Lower lobe of right lung (tissue), 2 donors: Measurements from ENCODE around the gene DPH5. TPM values are rescaled to one million over a fixed set of nuclear protein-coding genes. Genes with fewer than 3 reads are reported as not detected.
"Not testable (repeated sequence)": the region's sequence is repeated elsewhere in the genome, so short reads cannot be mapped to it uniquely, and the experiment has no call there.

Source experiments
- ATAC-seq, 2 donors: fragments of 200-7000 bp; cut with Tn5 transposase; one replicate each; pipeline ENCODE4 v1.9.1; 2020 to 2022; ENCODE audit warnings: mild to moderate bottlenecking in 2 of 2, moderate library complexity in 2 of 2
- DNase-seq: peaks from one replicate; pipeline ENCODE4 v3.0.0-alpha.2; 2020
- H3K27ac ChIP-seq: fragments of 200-600 bp; one replicate; pipeline ENCODE4 v1.8.0; 2022
- H3K27me3 ChIP-seq: fragments of 200-600 bp; one replicate; pipeline ENCODE4 v1.8.0; 2022; ENCODE audit warnings: low read depth
- H3K36me3 ChIP-seq: fragments of 200-600 bp; one replicate; pipeline ENCODE4 v1.8.0; 2022; ENCODE audit warnings: mild to moderate bottlenecking
- H3K4me1 ChIP-seq: fragments of 200-600 bp; one replicate; pipeline ENCODE4 v1.8.0; 2022
- H3K4me3 ChIP-seq: fragments of 200-600 bp; one replicate; pipeline ENCODE4 v1.8.0; 2022; ENCODE audit warnings: mild to moderate bottlenecking
- H3K9me3 ChIP-seq: fragments of 200-600 bp; one replicate; pipeline ENCODE4 v1.8.0; 2022
- CTCF ChIP-seq: fragments of 200-600 bp; IDR thresholded peaks from one replicate; pipeline ENCODE4 v1.8.0; 2022; ENCODE audit warnings: antibody characterized with exemption, mild to moderate bottlenecking
- intact Hi-C: fragments of 100-400 bp; cut with DNase I; formaldehyde crosslinking; loops from one replicate; pipeline ENCODE4 v1.11.0; 2022
- total RNA-seq: library from RNA; stranded (reverse); fragmentation: NEBNext Ultra II Directional; extraction: Animal tissue kit (Norgen Biotek cat#: 25700); gene quantifications from one replicate; pipeline ENCODE4 v1.2.1, GENCODE V29; 2021
- donor health status: DM: no; HTN: yes; CAD: no; lungs with severe emphysema.

DPH5 gene
- total RNA-seq, 1 donor from 2014 or later, result 33.1 TPM

DNA sequence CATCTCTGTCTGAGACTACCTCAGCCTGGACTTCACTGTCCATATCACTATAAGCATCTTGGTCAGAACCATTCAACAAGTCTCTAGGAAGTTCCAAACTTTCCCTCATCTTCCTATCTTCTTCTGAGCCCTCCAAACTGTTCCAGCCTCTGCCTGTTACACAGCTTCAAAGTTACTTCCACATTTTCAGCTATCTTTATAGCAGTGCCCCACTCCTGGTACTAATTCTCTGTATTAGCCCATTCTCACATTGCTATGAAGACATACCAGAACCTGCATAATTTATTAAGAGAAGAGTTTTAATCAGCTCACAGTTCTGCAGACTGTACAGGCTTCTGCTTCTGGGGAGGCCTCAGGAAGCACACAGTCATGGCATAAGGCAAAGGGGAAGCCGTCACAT lies 15.7 kb upstream of the DPH5 start:
- intact Hi-C loops, result no loop called here
- Histone ChIP-seq H3K4me3 (no peak overlapping the region), H3K27me3 (no peaks in the 10 kb centered on the region), H3K4me1 (no peaks in the 10 kb centered on the region), H3K9me3 (peaks cover 6% of the 10 kb centered on the region), H3K27ac (no peak overlapping the region), H3K36me3 (no peaks in the 10 kb centered on the region)
- ATAC-seq (no peak), DNase-seq (no peak)
- TF ChIP-seq CTCF, result no peak

- H3K4me1 ChIP-seq, result no peaks in the 10 kb centered on the region
- DNase-seq (no peak), ATAC-seq (no peak)
- TF ChIP-seq CTCF, result no peak
- intact Hi-C loops, result no loop called here
- H3K27ac ChIP-seq, result no peak overlapping the region
- H3K9me3 ChIP-seq, result peaks cover 6% of the 10 kb centered on the region
- no peaks in the 10 kb centered on the region for H3K27me3 ChIP-seq
- H3K36me3 ChIP-seq, result no peaks in the 10 kb centered on the region
- no peak overlapping the region for H3K4me3 ChIP-seq
These were observed 15.1 kb upstream of the DPH5 start for GRCh38 chr1:101040666-101041065.

DNA sequence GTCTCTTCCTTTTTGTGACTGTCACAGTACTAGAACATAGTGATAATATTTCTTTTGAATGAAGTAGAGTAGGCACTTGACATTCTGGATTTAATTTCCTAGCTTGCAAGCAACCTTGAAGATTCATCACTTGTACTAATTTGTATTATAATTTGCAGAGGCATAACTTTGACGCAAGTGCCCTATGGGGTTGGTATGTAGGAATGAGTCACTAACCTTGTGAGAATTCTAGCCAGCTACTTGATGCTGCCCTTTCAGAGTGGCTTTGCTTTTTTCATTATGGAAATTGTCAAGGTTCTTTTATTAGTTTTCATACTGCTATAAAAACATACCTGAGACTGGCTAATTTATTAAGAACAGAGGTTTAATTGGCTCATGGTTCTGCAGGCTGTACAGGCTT lies 13.7 kb upstream of the DPH5 start:
- H3K36me3 ChIP-seq, result no peaks in the 10 kb centered on the region
- intact Hi-C loops, result no loop called here
- DNase-seq, result no peak

DNA sequence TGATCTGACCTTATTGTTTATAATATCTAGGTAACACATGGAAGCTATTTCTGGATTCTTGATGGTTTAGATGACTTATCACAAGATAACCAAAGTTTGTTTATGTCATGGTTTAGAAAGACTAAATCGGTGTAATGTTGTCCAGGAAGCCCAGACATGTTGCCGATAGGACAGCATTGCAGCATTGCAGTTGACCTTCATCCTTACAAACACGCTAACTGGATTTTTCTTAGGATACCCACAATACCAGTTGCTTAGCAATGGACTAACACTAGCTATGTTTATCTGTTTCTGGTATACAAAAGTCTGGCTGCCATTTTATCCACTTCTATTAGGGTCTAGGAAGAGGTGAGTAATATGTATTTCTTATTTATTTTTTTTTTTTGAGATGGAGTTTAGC lies 11.7 kb upstream of the DPH5 start:
- H3K4me3 ChIP-seq, result no peak overlapping the region
- intact Hi-C loops, result no loop called here
- no peak for DNase-seq
- ATAC-seq, result no peak
- H3K27me3 ChIP-seq, result no peaks in the 10 kb centered on the region
- TF ChIP-seq CTCF, result no peak
- H3K4me1 ChIP-seq, result no peaks in the 10 kb centered on the region
- peaks cover 6% of the 10 kb centered on the region for H3K9me3 ChIP-seq
- no peaks in the 10 kb centered on the region for H3K36me3 ChIP-seq
- H3K27ac ChIP-seq, result no peak overlapping the region

More for the DNA sequence above, 13.7 kb upstream of the DPH5 start:
- Histone ChIP-seq H3K27me3 (no peaks in the 10 kb centered on the region), H3K9me3 (peaks cover 6% of the 10 kb centered on the region), H3K4me1 (no peaks in the 10 kb centered on the region), H3K4me3 (no peak overlapping the region), H3K27ac (no peak overlapping the region)
- no peak for ATAC-seq
- no peak for TF ChIP-seq CTCF

DNA sequence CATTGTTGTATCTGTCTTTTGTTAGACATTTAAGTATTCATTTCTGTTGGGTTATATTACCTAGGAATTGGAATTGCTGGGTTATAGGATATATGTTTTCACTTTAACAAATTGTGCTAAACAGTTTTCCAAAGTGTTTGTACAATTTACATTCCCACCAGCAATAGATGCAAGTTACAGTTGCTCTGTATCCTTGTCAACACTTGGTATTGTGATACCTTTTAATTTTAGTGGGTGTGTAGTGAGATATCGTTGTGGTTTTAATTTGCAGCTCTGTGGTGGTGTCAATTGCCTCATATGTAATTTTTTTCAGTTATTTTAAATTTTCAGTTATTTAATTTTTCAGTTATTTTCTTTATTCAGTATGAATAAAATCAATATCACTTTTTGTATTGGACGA lies 7.4 kb upstream of the DPH5 start:
- ATAC-seq (no peak), DNase-seq (no peak)
- intact Hi-C loops, result no loop called here
- no peak overlapping the region for H3K4me3 ChIP-seq
- H3K4me1 ChIP-seq, result no peaks in the 10 kb centered on the region
- no peaks in the 10 kb centered on the region for H3K9me3 ChIP-seq
- no peak overlapping the region for H3K27ac ChIP-seq
- no peaks in the 10 kb centered on the region for H3K36me3 ChIP-seq
- H3K27me3 ChIP-seq, result no peaks in the 10 kb centered on the region
- TF ChIP-seq CTCF, result no peak

- intact Hi-C loops, DNase-seq, H3K9me3 ChIP-seq, ATAC-seq, H3K36me3 ChIP-seq, H3K4me1 ChIP-seq, H3K27me3 ChIP-seq, H3K4me3 ChIP-seq, H3K27ac ChIP-seq: not testable (repeated sequence)
These were observed 6.5 kb upstream of the DPH5 start for GRCh38 chr1:101032129-101032528.
